ENCODE measurements around the gene NPPC.
"Not testable (repeated sequence)": the region's sequence is repeated elsewhere in the genome, so short reads cannot be mapped to it uniquely, and the experiment has no call there.

The NPPC gene

GRCh38 chr2:231920366-231920765, 5.8 kb downstream of the NPPC start:
- DNase-seq (ENCODE audit: low read depth in 2 of 2): no peak

GRCh38 chr2:231919341-231920035, 6.7 kb downstream of the NPPC start:
- DNase-seq (ENCODE audit: low read depth in 2 of 2): no peak

- no peak for DNase-seq (ENCODE audit: low read depth in 2 of 2)
These were observed 7.5 kb downstream of the NPPC start for GRCh38 chr2:231918501-231919330.

GRCh38 chr2:231917280-231918066, 8.7 kb downstream of the NPPC start:
- no peak for DNase-seq (ENCODE audit: low read depth in 2 of 2)

- DNase-seq (ENCODE audit: low read depth in 2 of 2): no peak
These were observed 12.0 kb downstream of the NPPC start for GRCh38 chr2:231914077-231914690.

GRCh38 chr2:231911381-231911780, 14.8 kb downstream of the NPPC start:
- DNase-seq (ENCODE audit: low read depth in 2 of 2): no peak

DNA sequence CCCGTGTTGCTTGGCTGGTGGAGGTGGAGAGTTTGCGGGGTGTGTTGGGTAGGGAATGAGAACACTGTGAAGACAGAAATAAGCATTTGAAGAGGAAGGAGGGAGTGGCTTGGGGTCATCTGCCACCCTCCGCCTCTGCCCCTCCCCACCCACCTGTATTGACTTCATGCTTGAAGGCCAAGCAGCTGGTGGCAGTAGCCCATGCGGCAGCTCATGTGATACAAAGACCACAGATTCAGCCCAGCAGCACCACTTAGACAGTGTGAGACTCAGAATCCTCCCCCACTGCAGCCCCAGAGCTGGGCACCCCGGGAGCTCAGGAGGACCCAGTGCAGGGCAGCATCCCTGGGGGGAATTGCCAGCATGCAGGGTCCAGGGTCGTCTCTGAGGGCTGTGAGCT, 15.4 kb downstream of the NPPC start:
- DNase-seq (ENCODE audit: low read depth in 2 of 2): no peak

DNA sequence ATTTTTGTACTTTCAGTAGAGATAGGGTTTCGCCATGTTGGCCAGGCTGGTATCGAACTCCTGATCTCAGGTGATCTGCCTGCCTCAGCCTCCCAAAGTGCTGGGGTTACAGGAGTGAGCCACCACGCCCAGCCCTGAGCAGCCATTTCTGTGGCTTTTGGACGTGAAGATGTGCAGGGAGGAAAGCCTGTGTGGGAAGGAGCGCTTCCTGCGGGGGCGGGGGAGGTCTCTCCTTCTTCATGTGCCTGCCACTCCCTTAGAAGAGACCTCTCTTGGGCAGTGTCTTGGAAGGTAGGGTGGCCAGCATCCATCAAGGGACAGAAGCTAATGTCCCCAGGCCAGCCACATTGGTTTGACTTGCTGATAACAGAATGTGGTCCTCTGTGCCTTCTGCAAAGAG, 16.0 kb downstream of the NPPC start:
- not testable (repeated sequence) for DNase-seq (ENCODE audit: low read depth in 2 of 2)

DNA sequence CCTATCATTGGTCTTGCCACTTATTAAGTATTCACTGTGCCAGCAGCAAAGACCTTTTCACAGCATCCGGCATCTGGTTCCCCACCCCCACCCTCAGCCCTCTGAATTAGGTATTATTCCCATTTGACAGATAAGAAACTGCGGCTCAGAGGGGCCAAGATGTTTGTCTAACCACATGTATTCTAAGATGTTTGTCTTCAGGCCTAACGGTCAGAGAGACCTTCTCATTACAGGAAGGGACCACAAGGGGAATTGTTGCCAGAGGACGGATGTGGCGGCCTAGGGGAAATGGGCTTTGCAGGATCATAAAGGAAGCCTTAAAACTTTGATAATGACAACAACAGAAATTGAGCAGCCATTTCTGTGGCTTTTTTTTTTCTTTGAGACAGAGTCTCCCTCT, 16.6 kb downstream of the NPPC start:
- DNase-seq (ENCODE audit: low read depth in 2 of 2): no peak

DNA sequence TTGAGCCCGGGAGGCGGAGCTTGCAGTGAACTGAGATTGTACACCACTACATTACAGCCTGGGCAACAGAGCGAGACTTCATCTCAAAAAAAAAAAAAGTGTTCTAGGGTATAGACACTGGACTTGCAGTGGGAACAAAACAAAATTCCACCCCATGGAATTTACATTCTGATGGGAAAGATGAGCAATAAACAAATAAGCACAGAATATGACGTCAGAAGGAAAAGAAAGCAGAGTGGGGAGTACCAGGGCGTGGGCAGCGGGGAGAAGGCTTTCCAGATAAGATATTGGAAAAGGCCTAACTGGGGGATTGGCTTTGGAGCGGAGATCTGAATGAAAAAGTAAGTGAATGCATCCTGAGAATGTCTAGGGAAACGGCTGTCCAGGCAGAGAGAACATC, 17.6 kb downstream of the NPPC start:
- no peak for DNase-seq (ENCODE audit: low read depth in 2 of 2)

- no peak for DNase-seq (ENCODE audit: low read depth in 2 of 2)
These were observed 18.4 kb downstream of the NPPC start for GRCh38 chr2:231907765-231908164.

- no peak for DNase-seq (ENCODE audit: low read depth in 2 of 2)
These were observed 21.2 kb downstream of the NPPC start for GRCh38 chr2:231905026-231905425.

DNA sequence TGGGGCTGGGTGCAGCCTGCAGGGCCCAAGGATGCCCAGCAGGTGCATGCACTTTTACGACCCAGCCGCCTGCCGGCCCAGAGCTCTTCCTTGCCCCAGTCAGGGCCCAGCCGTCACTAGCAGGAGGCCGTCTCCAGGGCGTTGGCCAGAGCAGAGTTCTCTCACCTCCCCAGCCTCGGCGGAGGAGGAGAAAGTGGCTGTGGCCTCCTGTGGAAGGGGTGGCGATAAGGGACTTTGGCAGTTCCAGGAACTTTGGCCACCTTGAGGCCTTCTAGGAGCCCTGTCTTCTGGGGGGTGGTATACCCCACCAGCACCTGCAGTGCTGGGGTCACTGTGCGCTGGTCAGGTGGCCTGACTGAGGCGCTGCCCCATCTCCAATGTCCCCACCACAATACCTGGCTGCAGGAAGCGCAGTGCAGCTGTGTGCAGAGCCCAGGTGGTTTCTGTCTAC, 22.0 kb downstream of the NPPC start:
- no peak for DNase-seq (ENCODE audit: low read depth in 2 of 2)

GRCh38 chr2:231902598-231902997, 23.6 kb downstream of the NPPC start:
- no peak for DNase-seq (ENCODE audit: low read depth in 2 of 2)

- no peak for DNase-seq (ENCODE audit: low read depth in 2 of 2)
These were observed 25.2 kb downstream of the NPPC start for GRCh38 chr2:231900972-231901371.

DNA sequence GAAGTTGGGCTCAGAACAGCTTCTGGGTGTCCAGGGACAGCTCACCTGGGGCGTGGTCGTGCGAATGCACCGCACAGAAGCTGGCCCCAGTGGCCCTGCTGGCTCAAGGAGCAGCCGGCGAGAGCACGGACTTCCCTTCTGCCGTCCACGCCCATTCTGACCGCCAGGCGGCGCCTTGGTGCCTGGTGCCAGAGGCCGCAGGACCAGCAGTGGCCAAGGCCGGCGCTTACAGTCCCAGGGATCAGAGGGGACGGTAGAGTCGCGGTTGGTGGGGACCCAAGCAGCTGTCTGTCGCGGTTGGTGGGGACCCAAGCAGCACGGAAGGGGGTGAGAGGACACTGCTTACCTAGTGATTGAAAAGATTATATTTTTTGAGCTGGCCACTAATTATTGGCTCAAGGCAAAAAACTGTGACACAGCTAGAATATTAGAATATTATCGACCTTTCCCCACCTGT, 25.7 kb downstream of the NPPC start:
- peak in 1 of 2 donors; percentile 9 for DNase-seq (ENCODE audit: low read depth in 2 of 2)

- no peak for DNase-seq (ENCODE audit: low read depth in 2 of 2)
These were observed 31.4 kb downstream of the NPPC start for GRCh38 chr2:231894566-231895380.

DNA sequence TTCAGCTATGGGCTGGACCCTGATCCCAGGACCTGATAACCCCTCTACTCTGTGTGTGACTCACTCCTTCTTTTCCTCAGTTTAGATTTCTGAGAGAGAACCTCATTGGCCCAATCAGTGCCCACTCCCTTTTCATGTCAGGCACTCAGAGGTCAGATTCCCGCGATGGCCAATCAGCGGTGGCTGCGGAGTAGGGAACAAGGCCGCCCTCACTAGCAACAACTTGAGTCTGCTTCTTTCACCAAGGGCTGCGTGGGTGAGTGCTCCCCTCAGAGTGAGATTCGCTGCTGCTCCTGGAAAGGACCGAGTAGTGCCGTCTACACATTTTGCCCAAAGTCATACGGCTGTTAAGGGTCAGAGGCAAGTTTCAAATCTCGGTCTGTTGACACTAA, 34.7 kb downstream of the NPPC start:
- DNase-seq (ENCODE audit: low read depth in 2 of 2): no peak

DNA sequence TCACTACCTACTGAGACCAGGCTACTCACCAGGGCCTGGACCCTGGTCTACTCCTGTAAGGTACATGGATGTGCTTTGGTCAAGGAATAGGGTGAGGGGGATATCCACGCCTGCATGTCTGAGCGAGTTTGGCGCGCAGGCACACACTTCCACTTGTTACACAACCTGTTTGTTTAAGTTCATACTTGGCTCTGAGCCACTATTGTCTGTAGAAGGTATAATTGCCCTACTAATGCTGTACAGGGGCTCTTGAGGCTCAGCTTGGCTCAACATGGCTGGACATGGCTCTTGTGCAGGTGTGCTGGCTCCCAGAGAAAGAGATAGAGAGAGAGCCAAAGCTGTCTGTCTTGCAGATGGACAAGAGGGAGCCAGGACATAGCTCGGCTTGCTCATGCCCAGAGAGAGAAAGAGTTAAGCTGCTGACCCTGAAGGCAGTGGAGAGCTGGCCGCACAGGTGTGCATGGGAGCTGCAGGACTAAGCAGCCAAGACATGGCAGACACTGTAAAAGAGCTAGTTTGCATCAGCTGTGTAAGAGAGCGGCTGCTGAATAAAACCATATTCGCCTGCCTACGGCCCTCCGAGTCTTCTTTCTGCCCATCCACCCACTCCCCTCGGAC, 35.2 kb downstream of the NPPC start:
- no peak for DNase-seq (ENCODE audit: low read depth in 2 of 2)

- no peak for DNase-seq (ENCODE audit: low read depth in 2 of 2)
These were observed 38.4 kb downstream of the NPPC start for GRCh38 chr2:231887756-231888155.
